ENCODE measurements around the gene CCDC148. TPM values are rescaled to one million over a fixed set of nuclear protein-coding genes. Genes with fewer than 3 reads are reported as not detected.

CCDC148 gene
- polyA plus RNA-seq, 2 of the 4 experiments (the other 2 are of a cell fraction) = 0.41 to 0.85 TPM

DNA sequence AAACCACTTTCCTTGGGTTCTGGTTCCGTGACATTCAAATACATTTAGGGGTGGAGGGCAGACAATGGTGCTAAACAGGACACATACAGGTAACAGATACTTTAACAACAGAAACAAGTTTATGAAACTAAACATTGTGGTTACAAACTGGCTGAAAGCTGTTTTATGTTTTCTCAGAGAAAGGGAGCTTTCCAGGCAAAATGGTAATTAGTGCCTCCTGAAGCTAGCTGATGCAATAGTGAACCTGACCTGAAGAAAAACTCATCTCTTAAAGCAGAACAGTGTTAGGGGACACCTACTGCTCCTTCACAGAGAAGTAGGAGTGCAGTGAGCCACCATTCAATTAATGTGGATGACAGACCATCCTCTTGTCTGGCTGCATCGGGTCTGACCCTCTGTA is 138.9 kb downstream of the CCDC148 start:
- no peak for FAIRE-seq
- Histone ChIP-seq H3K4me1 (no peaks in the 10 kb centered on the region), H3K9me3 (no peaks in the 10 kb centered on the region), H3K4me3 (no peak overlapping the region), H3K27ac (no peak overlapping the region), H3K4me2 (no peak overlapping the region)
- no peak for ATAC-seq
- ChIA-PET POLR2A (no interaction called here), CTCF (no interaction called here)
- DNase-seq (ENCODE audit: low read depth in 1 of 2, low spot score in 1 of 2) = no peak
- WGBS (ENCODE audit: missing lambda C conversion rate) = 45% methylated on average over 2 of the region's 2 CpGs
- TF ChIP-seq ZC3H11A (IDR thresholded peaks at IDR 0.05) = no peak
- TF ChIP-seq, protein P1, sequence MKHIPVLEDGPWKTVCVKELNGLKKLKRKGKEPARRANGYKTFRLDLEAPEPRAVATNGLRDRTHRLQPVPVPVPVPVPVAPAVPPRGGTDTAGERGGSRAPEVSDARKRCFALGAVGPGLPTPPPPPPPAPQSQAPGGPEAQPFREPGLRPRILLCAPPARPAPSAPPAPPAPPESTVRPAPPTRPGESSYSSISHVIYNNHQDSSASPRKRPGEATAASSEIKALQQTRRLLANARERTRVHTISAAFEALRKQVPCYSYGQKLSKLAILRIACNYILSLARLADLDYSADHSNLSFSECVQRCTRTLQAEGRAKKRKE (CRISPR knock-in tag; IDR thresholded peaks at IDR 0.05; ENCODE audit: low read depth) = no peak
- TF ChIP-seq NR3C1 (IDR thresholded peaks at IDR 0.05) = no peak
- TF ChIP-seq FOSB (CRISPR knock-in tag; IDR thresholded peaks at IDR 0.05) = no peak
- no peak for TF ChIP-seq REST (IDR thresholded peaks at IDR 0.05)
- no peak for TF ChIP-seq RFX5 (IDR thresholded peaks at IDR 0.05)
- TF ChIP-seq EHF (CRISPR knock-in tag; IDR thresholded peaks at IDR 0.05) = no peak
- no peak for TF ChIP-seq MYC (IDR thresholded peaks at IDR 0.05; ENCODE audit: borderline replicate concordance, low read length)
- TF ChIP-seq HES2 (IDR thresholded peaks at IDR 0.05) = no peak
- TF ChIP-seq CHD2 (IDR thresholded peaks at IDR 0.05; ENCODE audit: low read length, partially characterized antibody) = no peak
- no peak for TF ChIP-seq HOXB13 (CRISPR knock-in tag; IDR thresholded peaks at IDR 0.05; ENCODE audit: low read depth)
- TF ChIP-seq RARB (CRISPR knock-in tag; IDR thresholded peaks at IDR 0.05) = no peak
- no peak for TF ChIP-seq HDAC2 (IDR thresholded peaks at IDR 0.05)
- TF ChIP-seq PHF8 (IDR thresholded peaks at IDR 0.05; ENCODE audit: borderline replicate concordance, low read depth) = no peak
- TF ChIP-seq HOXA7 (CRISPR knock-in tag; IDR thresholded peaks at IDR 0.05) = no peak
- TF ChIP-seq CBX8 (IDR thresholded peaks at IDR 0.05) = no peak

GRCh38 chr2:158315803-158316414 is 140.6 kb downstream of the CCDC148 start:
- Histone ChIP-seq H3K27ac (no peak overlapping the region), H3K4me1 (no peaks in the 10 kb centered on the region), H3K4me3 (no peak overlapping the region), H3K9me3 (no peaks in the 10 kb centered on the region), H3K4me2 (no peak overlapping the region)
- POLR2A ChIA-PET = no interaction called here
- no peak for ATAC-seq
- TF ChIP-seq MAX (IDR thresholded peaks at IDR 0.05) = no peak
- no peak for TF ChIP-seq RCOR1 (IDR thresholded peaks at IDR 0.05; ENCODE audit: low read depth, low read length)
- TF ChIP-seq, protein P2, sequence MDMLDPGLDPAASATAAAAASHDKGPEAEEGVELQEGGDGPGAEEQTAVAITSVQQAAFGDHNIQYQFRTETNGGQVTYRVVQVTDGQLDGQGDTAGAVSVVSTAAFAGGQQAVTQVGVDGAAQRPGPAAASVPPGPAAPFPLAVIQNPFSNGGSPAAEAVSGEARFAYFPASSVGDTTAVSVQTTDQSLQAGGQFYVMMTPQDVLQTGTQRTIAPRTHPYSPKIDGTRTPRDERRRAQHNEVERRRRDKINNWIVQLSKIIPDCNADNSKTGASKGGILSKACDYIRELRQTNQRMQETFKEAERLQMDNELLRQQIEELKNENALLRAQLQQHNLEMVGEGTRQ (IDR thresholded peaks at IDR 0.05) = no peak
- no peak for TF ChIP-seq EP300 (IDR thresholded peaks at IDR 0.05)
- no peak for TF ChIP-seq CHD4 (IDR thresholded peaks at IDR 0.05; ENCODE audit: borderline replicate concordance)
- TF ChIP-seq SREBF2 (IDR thresholded peaks at IDR 0.05) = no peak
- no peak for TF ChIP-seq EHF (CRISPR knock-in tag; IDR thresholded peaks at IDR 0.05)
- no peak for TF ChIP-seq SMC3 (IDR thresholded peaks at IDR 0.05)
- TF ChIP-seq CEBPB (IDR thresholded peaks at IDR 0.05) = no peak
- no peak for TF ChIP-seq CBX2 (IDR thresholded peaks at IDR 0.05; ENCODE audit: borderline replicate concordance, low read depth)
- no peak for TF ChIP-seq TP53 (CRISPR knock-in tag; IDR thresholded peaks at IDR 0.05)
- TF ChIP-seq E2F6 (IDR thresholded peaks at IDR 0.05; ENCODE audit: borderline replicate concordance, low read depth) = no peak
- TF ChIP-seq, protein P3, sequence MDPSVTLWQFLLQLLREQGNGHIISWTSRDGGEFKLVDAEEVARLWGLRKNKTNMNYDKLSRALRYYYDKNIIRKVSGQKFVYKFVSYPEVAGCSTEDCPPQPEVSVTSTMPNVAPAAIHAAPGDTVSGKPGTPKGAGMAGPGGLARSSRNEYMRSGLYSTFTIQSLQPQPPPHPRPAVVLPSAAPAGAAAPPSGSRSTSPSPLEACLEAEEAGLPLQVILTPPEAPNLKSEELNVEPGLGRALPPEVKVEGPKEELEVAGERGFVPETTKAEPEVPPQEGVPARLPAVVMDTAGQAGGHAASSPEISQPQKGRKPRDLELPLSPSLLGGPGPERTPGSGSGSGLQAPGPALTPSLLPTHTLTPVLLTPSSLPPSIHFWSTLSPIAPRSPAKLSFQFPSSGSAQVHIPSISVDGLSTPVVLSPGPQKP (IDR thresholded peaks at IDR 0.05; ENCODE audit: low read depth, low read length) = no peak
- TF ChIP-seq JUN (IDR thresholded peaks at IDR 0.05) = no peak
- FAIRE-seq = no peak
- WGBS (ENCODE audit: missing lambda C conversion rate) = 54% methylated on average over 1 of the region's 1 CpG
- DNase-seq (ENCODE audit: low read depth in 1 of 2, low spot score in 1 of 2) = no peak
- CTCF ChIA-PET = no interaction called here
